CD4-positive, alpha-beta memory T cell (primary cell): ENCODE data around the gene NBPF26. TPM values are rescaled to one million over a fixed set of nuclear protein-coding genes. Genes with fewer than 3 reads are reported as not detected.
"Not testable (repeated sequence)": the region's sequence is repeated elsewhere in the genome, so short reads cannot be mapped to it uniquely, and the experiment has no call there.

Source experiments
- CTCF ChIA-PET: fragments of 350-600 bp; sonication (Branson Sonifier 250); formaldehyde crosslinking; loops from one replicate; lab custom pipeline; 2021; ENCODE audit warnings: inconsistent platforms; ENCODE audit not compliant: partially characterized antibody; lab: Charles Lee
- POLR2A ChIA-PET: fragments of 350-600 bp; sonication (Branson Sonifier 250); formaldehyde crosslinking; loops from one replicate; lab custom pipeline; 2021; ENCODE audit not compliant: partially characterized antibody; lab: Charles Lee
- DNase-seq, 5 donors: peaks; one replicate each; pipeline versions ENCODE4 v3.0.0 to v3.0.0-alpha.2; 2020 to 2022; ENCODE audit warnings: mixed read lengths in 1 of 5
- H3K27ac ChIP-seq: one replicate; pipeline ENCODE4 v1.7.0; 2013; ENCODE audit warnings: low read depth, low read length
- H3K27me3 ChIP-seq: 2 replicates; pipeline ENCODE4 v1.7.0; 2013; ENCODE audit warnings: mild to moderate bottlenecking, low read length, moderate library complexity; ENCODE audit not compliant: insufficient read depth
- H3K36me3 ChIP-seq: 2 replicates; pipeline ENCODE4 v1.7.0; 2013; ENCODE audit warnings: mild to moderate bottlenecking, low read length, moderate library complexity; ENCODE audit not compliant: insufficient read depth
- H3K4me1 ChIP-seq: 2 replicates; pipeline ENCODE4 v1.7.0; 2013; ENCODE audit warnings: mild to moderate bottlenecking, low read length, moderate library complexity; ENCODE audit not compliant: insufficient read depth
- H3K4me3 ChIP-seq, 2 donors: one replicate each; pipeline ENCODE4 v1.7.0; 2013; ENCODE audit warnings: low read length in 2 of 2, mild to moderate bottlenecking in 1 of 2
- H3K9me3 ChIP-seq, 2 donors: one replicate each; pipeline ENCODE4 v1.7.0; 2013; ENCODE audit warnings: low read length in 2 of 2, control low read depth in 1 of 2; ENCODE audit not compliant: control insufficient read depth in 1 of 2
- H3K27ac Mint-ChIP-seq, 7 donors: one replicate each; pipeline ENCODE4 v1.8.0; 2020 to 2021; ENCODE audit warnings: mixed read lengths in 7 of 7, mild to moderate bottlenecking in 6 of 7, inconsistent platforms in 3 of 7, moderate library complexity in 3 of 7
- H3K27me3 Mint-ChIP-seq, 2 donors: one replicate each; pipeline ENCODE4 v1.8.0; 2020 to 2021; ENCODE audit warnings: mixed read lengths in 2 of 2
- H3K36me3 Mint-ChIP-seq, 2 donors: one replicate each; pipeline ENCODE4 v1.8.0; 2020 to 2021; ENCODE audit warnings: mixed read lengths in 2 of 2, inconsistent platforms in 1 of 2, mild to moderate bottlenecking in 1 of 2
- H3K4me1 Mint-ChIP-seq, 4 donors: one replicate each; pipeline ENCODE4 v1.8.0; 2020 to 2021; ENCODE audit warnings: mixed read lengths in 4 of 4, mild to moderate bottlenecking in 1 of 4
- H3K4me3 Mint-ChIP-seq, 8 donors: one replicate each; pipeline ENCODE4 v1.8.0; 2020 to 2021; ENCODE audit warnings: mixed read lengths in 8 of 8, mild to moderate bottlenecking in 7 of 8, moderate library complexity in 6 of 8, inconsistent platforms in 3 of 8
- H3K9me3 Mint-ChIP-seq, 8 donors: one replicate each; pipeline ENCODE4 v1.8.0; 2020 to 2021; ENCODE audit warnings: mixed read lengths in 8 of 8, mild to moderate bottlenecking in 5 of 8, inconsistent platforms in 3 of 8, moderate library complexity in 1 of 8
- intact Hi-C: fragments of 100-400 bp; cut with micrococcal nuclease; formaldehyde crosslinking; loops from one replicate; pipeline ENCODE4 v1.15.1; 2023
- polyA plus RNA-seq, 2 donors: library from polyadenylated mRNA; unstranded; fragments of 300-500 nt; fragmentation: Illumina TruSeq; gene quantifications; one replicate each; pipeline ENCODE4 v1.2.3, GENCODE V29; 2021
- total RNA-seq, 2 experiments: library from RNA; stranded (reverse); gene quantifications; one replicate each; pipeline ENCODE4 v1.2.3, GENCODE V29; 2021

NBPF26 gene
- total and polyA plus RNA-seq, 4 experiments from 2014 or later, result 4.1 to 70.0 (median 36.5) TPM

- DNase-seq, H3K36me3 Mint-ChIP-seq, H3K4me1 ChIP-seq, H3K9me3 Mint-ChIP-seq, H3K9me3 ChIP-seq, H3K27me3 ChIP-seq, CTCF ChIA-PET, H3K36me3 ChIP-seq, H3K27me3 Mint-ChIP-seq, POLR2A ChIA-PET, H3K4me3 ChIP-seq, H3K27ac ChIP-seq: not testable (repeated sequence)
- Mint-ChIP-seq H3K27ac (peak overlapping the region in 1 of 7 donors; percentile 48), H3K4me3 (peak overlapping the region in 1 of 8 donors; percentile 39), H3K4me1 (peaks cover 5 to 16% (median 8%) of the 10 kb centered on the region in 4 donors)
- intact Hi-C loops, result loop anchor here (10.0 kb wide), 1 partner anchor 85 kb away; no protein-coding TSS in a partner anchor
These were observed 136.0 kb downstream of the NBPF26 start for GRCh38 chr1:120859615-120860234.

- H3K9me3 Mint-ChIP-seq, H3K4me1 Mint-ChIP-seq, CTCF ChIA-PET, POLR2A ChIA-PET, H3K27ac ChIP-seq, DNase-seq, H3K9me3 ChIP-seq, H3K27me3 Mint-ChIP-seq, H3K4me3 ChIP-seq, intact Hi-C loops, H3K4me3 Mint-ChIP-seq, H3K36me3 Mint-ChIP-seq, H3K4me1 ChIP-seq, H3K27me3 ChIP-seq, H3K36me3 ChIP-seq: not testable (repeated sequence)
- H3K27ac Mint-ChIP-seq, result peak overlapping the region in 2 of 7 donors; percentile 9 to 41
These were observed 154.5 kb downstream of the NBPF26 start for GRCh38 chr1:120878206-120878605.

GRCh38 chr1:120880056-120880455, 156.3 kb downstream of the NBPF26 start:
- intact Hi-C loops, DNase-seq, CTCF ChIA-PET, H3K36me3 ChIP-seq, H3K9me3 ChIP-seq, H3K27me3 ChIP-seq, H3K4me3 Mint-ChIP-seq, H3K36me3 Mint-ChIP-seq, H3K27me3 Mint-ChIP-seq, POLR2A ChIA-PET, H3K9me3 Mint-ChIP-seq, H3K4me1 Mint-ChIP-seq, H3K4me3 ChIP-seq, H3K4me1 ChIP-seq, H3K27ac ChIP-seq: not testable (repeated sequence)
- H3K27ac Mint-ChIP-seq, result peak overlapping the region in 1 of 7 donors; percentile 9

GRCh38 chr1:120881934-120882333, 158.2 kb downstream of the NBPF26 start:
- H3K27ac Mint-ChIP-seq, H3K27me3 Mint-ChIP-seq, POLR2A ChIA-PET, H3K4me3 ChIP-seq, CTCF ChIA-PET, H3K4me1 ChIP-seq, H3K9me3 Mint-ChIP-seq, H3K4me3 Mint-ChIP-seq, H3K4me1 Mint-ChIP-seq, H3K27ac ChIP-seq, H3K36me3 ChIP-seq, H3K27me3 ChIP-seq, intact Hi-C loops, H3K9me3 ChIP-seq, DNase-seq, H3K36me3 Mint-ChIP-seq: not testable (repeated sequence)

Other genes with a start within 250 kb of the NBPF26 start
- gene PPIAL4A, start 165.8 kb downstream of the NBPF26 start, total RNA-seq, result under 1 TPM; 0.73 to 0.80 TPM
- not detected for gene PPIAL4A, start 165.8 kb downstream of the NBPF26 start, polyA plus RNA-seq